Stomach (tissue), 4 donors: ENCODE measurements around the gene FBXL15.

ENCODE experiments used
- CTCF ChIP-seq, 7 experiments: fragments of 450-650 bp in 4 of 7; fragments of 200-600 bp in 3 of 7; sonication (generic) in 3 of 7; IDR thresholded peaks; one replicate each; pipeline ENCODE4 v1.5.1; 2016 to 2019; ENCODE audit warnings: antibody characterized with exemption in 7 of 7, control low read depth in 2 of 7, mild to moderate bottlenecking in 1 of 7
- EP300 ChIP-seq: sonication (generic); formaldehyde crosslinking; IDR thresholded peaks from one replicate; pipeline ENCODE4 v1.6.1; 2017; ENCODE audit warnings: antibody characterized with exemption
- POLR2A ChIP-seq, 4 donors: fragments of 450-650 bp; IDR thresholded peaks; one replicate each; pipeline ENCODE4 v1.6.1; 2016; ENCODE audit warnings: antibody characterized with exemption in 4 of 4, control low read depth in 2 of 4, mild to moderate bottlenecking in 1 of 4, moderate library complexity in 1 of 4
- POLR2AphosphoS5 ChIP-seq, 3 donors: sonication (generic); formaldehyde crosslinking; IDR thresholded peaks; one replicate each; pipeline ENCODE4 v1.6.1; 2016; ENCODE audit warnings: antibody characterized with exemption in 3 of 3

GRCh38 chr10:102392306-102392705 lies 28.3 kb upstream of the FBXL15 start:
- TF ChIP-seq CTCF (IDR thresholded peaks at IDR 0.05) (no peak), POLR2A (IDR thresholded peaks at IDR 0.05) (no peak), EP300 (no peak), POLR2AphosphoS5 (IDR thresholded peaks at IDR 0.05) (no peak)
